SKM-1 (cell line): Measurements from ENCODE around the gene DYRK1A.
A peak's percentile ranks its signal among the peaks of the same experiment; 100 is the strongest.

ENCODE experiments used
- DNase-seq: peaks from one replicate; lab custom pipeline; 2025; ENCODE audit not compliant: unreplicated experiment; lab: John Stamatoyannopoulos, UW

DYRK1A gene

GRCh38 chr21:37384416-37384815, 17.8 kb downstream of the DYRK1A start:
- DNase-seq = no peak

- no peak for DNase-seq
Measured at GRCh38 chr21:37385179-37385765, 18.7 kb downstream of the DYRK1A start.

GRCh38 chr21:37386151-37386550, 19.6 kb downstream of the DYRK1A start:
- DNase-seq = no peak

GRCh38 chr21:37389456-37389855, 22.9 kb downstream of the DYRK1A start:
- no peak for DNase-seq

GRCh38 chr21:37391666-37392065, 25.1 kb downstream of the DYRK1A start:
- DNase-seq = no peak

- no peak for DNase-seq
Measured at GRCh38 chr21:37392441-37392840, 25.9 kb downstream of the DYRK1A start.

- no peak for DNase-seq
Measured at GRCh38 chr21:37393030-37393429, 26.5 kb downstream of the DYRK1A start.

GRCh38 chr21:37393786-37394185, 27.2 kb downstream of the DYRK1A start:
- DNase-seq = no peak

GRCh38 chr21:37395961-37396360, 29.4 kb downstream of the DYRK1A start:
- no peak for DNase-seq

- no peak for DNase-seq
Measured at GRCh38 chr21:37396855-37397254, 30.3 kb downstream of the DYRK1A start.

- DNase-seq = no peak
Measured at GRCh38 chr21:37398697-37399096, 32.1 kb downstream of the DYRK1A start.

- DNase-seq = no peak
Measured at GRCh38 chr21:37402251-37402867, 35.8 kb downstream of the DYRK1A start.

GRCh38 chr21:37405629-37406028, 39.1 kb downstream of the DYRK1A start:
- DNase-seq = no peak

- no peak for DNase-seq
Measured at GRCh38 chr21:37407719-37408420, 41.3 kb downstream of the DYRK1A start.

GRCh38 chr21:37408464-37409193, 42.1 kb downstream of the DYRK1A start:
- DNase-seq = no peak

- no peak for DNase-seq
Measured at GRCh38 chr21:37410639-37411038, 44.1 kb downstream of the DYRK1A start.

GRCh38 chr21:37412603-37413360, 46.2 kb downstream of the DYRK1A start:
- DNase-seq = no peak

- DNase-seq = peak; percentile 14
Measured at GRCh38 chr21:37413553-37414291, 47.1 kb downstream of the DYRK1A start.

GRCh38 chr21:37414292-37415253, 48.0 kb downstream of the DYRK1A start:
- no peak for DNase-seq
